ENCODE results near the gene INPP1. TPM values are rescaled to one million over a fixed set of nuclear protein-coding genes. Genes with fewer than 3 reads are reported as not detected.

INPP1 gene
- total RNA-seq, 1 experiment from 2014 or later = 4.0 TPM

DNA sequence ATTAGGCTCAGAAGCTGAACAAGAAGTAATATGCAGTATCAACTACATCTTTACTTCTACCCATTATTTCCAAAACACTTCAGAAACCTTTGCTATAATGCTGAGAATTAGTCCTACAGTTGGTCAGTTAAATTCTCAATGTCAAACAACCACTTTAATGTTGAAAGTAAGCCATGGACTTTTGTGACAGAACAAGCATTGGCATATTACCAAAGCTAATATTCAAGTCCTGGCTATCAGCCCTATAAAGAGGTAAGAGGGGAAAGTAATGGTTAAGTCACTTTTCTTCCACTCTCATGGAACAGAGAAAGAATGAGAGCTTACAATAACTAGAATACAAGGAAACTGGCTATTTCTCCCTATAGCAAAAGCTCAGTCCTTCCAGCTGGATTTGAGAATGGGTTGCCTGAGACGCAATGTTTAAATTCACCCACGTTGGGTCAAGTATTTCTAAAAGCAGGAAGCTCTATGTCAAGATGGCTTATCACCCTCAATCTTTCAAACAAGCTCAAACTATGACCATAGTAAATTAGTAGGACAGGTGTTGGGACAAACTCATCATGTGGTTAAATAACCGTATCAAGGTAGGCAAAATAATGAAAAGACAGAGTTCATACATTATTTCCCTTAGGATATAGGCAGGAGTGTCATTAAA is 33.3 kb downstream of the INPP1 start:
- ChIA-PET POLR2A (ENCODE audit: unreplicated experiment) (no interaction called here), CTCF (interaction anchor here (0.5 kb wide), 1 partner anchor 68 kb away, joined by 5 read pairs; no protein-coding TSS in a partner anchor)
- H3K9ac ChIP-seq (ENCODE audit: low read length) = no peak overlapping the region
- no peaks in the 10 kb centered on the region for H4K20me1 ChIP-seq (ENCODE audit: low read length)
- H3K9me3 ChIP-seq (ENCODE audit: low read length) = no peaks in the 10 kb centered on the region
- TF ChIP-seq EZH2 (IDR thresholded peaks at IDR 0.05; ENCODE audit: low read length, unreplicated experiment) (no peak), EZH2phosphoT487 (IDR thresholded peaks at IDR 0.05; ENCODE audit: borderline replicate concordance, low read length) (no peak)
- TF ChIP-seq, protein P1, sequence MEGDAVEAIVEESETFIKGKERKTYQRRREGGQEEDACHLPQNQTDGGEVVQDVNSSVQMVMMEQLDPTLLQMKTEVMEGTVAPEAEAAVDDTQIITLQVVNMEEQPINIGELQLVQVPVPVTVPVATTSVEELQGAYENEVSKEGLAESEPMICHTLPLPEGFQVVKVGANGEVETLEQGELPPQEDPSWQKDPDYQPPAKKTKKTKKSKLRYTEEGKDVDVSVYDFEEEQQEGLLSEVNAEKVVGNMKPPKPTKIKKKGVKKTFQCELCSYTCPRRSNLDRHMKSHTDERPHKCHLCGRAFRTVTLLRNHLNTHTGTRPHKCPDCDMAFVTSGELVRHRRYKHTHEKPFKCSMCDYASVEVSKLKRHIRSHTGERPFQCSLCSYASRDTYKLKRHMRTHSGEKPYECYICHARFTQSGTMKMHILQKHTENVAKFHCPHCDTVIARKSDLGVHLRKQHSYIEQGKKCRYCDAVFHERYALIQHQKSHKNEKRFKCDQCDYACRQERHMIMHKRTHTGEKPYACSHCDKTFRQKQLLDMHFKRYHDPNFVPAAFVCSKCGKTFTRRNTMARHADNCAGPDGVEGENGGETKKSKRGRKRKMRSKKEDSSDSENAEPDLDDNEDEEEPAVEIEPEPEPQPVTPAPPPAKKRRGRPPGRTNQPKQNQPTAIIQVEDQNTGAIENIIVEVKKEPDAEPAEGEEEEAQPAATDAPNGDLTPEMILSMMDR (conservative IDR thresholded peaks at IDR 0.05; ENCODE audit: low read depth, low read length) = no peak
- H2AFZ ChIP-seq (ENCODE audit: low read length) = no peak overlapping the region
- H3F3A ChIP-seq (ENCODE audit: low read length, unreplicated experiment) = no peaks in the 10 kb centered on the region
- peaks cover 16% of the 10 kb centered on the region for H3K4me1 ChIP-seq (ENCODE audit: insufficient read depth, low read length)
- ATAC-seq = no peak; the same call in 1 of the 2 replicates
- H3K4me2 ChIP-seq (ENCODE audit: low read length) = no peak overlapping the region
- no peaks in the 10 kb centered on the region for H3K27me3 ChIP-seq (ENCODE audit: low read length)
- H3K4me3 ChIP-seq (ENCODE audit: low read length) = no peak overlapping the region
- intact Hi-C loops (cut with micrococcal nuclease) = no loop called here
- DNase-seq = peak; percentile 40
- no peaks in the 10 kb centered on the region for H3K36me3 ChIP-seq (ENCODE audit: low read depth, low read length)
- no TSS peak for BruUV-seq (replicated peaks)
- H3K27ac ChIP-seq (ENCODE audit: low read length) = no peak overlapping the region
- no peaks in the 10 kb centered on the region for H3K79me2 ChIP-seq (ENCODE audit: low read length)
- no peaks in the 10 kb centered on the region for H3K9me2 ChIP-seq (replicated peaks; ENCODE audit: low read length)

DNA sequence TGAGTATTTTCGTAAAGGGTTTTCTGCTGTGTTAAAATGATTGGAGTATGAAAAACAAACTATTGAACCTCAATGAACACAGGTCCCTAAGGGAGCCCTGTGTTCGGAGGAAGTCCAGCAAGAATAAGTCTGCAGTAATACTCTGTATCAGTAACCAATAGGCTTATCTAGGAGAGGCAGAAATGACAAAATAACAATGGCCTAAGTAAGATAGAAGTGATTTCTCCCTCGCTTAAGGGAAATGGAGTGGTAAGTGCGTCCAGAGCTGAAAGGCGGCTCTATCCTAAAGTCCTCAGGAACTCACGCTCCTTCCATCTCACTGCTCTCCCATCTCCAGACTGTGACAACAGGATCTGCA is 35.5 kb downstream of the INPP1 start:
- H3K4me2 ChIP-seq (ENCODE audit: low read length) = no peak overlapping the region
- H3K9ac ChIP-seq (ENCODE audit: low read length) = no peak overlapping the region
- H3K4me3 ChIP-seq (ENCODE audit: low read length) = no peak overlapping the region
- TF ChIP-seq EZH2 (IDR thresholded peaks at IDR 0.05; ENCODE audit: low read length, unreplicated experiment) = no peak
- no peak for TF ChIP-seq EZH2phosphoT487 (IDR thresholded peaks at IDR 0.05; ENCODE audit: borderline replicate concordance, low read length)
- TF ChIP-seq, protein P1 (conservative IDR thresholded peaks at IDR 0.05; ENCODE audit: low read depth, low read length) = no peak
- no peaks in the 10 kb centered on the region for H3F3A ChIP-seq (ENCODE audit: low read length, unreplicated experiment)
- H3K4me1 ChIP-seq (ENCODE audit: insufficient read depth, low read length) = peaks cover 16% of the 10 kb centered on the region
- H3K9me2 ChIP-seq (replicated peaks; ENCODE audit: low read length) = no peaks in the 10 kb centered on the region
- no TSS peak for BruUV-seq (replicated peaks)
- no peaks in the 10 kb centered on the region for H3K36me3 ChIP-seq (ENCODE audit: low read depth, low read length)
- no peak for DNase-seq
- H3K27ac ChIP-seq (ENCODE audit: low read length) = no peak overlapping the region
- H3K79me2 ChIP-seq (ENCODE audit: low read length) = no peaks in the 10 kb centered on the region
- intact Hi-C loops (cut with micrococcal nuclease) = no loop called here
- no peak overlapping the region for H2AFZ ChIP-seq (ENCODE audit: low read length)
- ChIA-PET POLR2A (ENCODE audit: unreplicated experiment) (no interaction called here), CTCF (no interaction called here)
- no peaks in the 10 kb centered on the region for H3K9me3 ChIP-seq (ENCODE audit: low read length)
- H3K27me3 ChIP-seq (ENCODE audit: low read length) = no peaks in the 10 kb centered on the region
- H4K20me1 ChIP-seq (ENCODE audit: low read length) = no peaks in the 10 kb centered on the region
- no peak for ATAC-seq

DNA sequence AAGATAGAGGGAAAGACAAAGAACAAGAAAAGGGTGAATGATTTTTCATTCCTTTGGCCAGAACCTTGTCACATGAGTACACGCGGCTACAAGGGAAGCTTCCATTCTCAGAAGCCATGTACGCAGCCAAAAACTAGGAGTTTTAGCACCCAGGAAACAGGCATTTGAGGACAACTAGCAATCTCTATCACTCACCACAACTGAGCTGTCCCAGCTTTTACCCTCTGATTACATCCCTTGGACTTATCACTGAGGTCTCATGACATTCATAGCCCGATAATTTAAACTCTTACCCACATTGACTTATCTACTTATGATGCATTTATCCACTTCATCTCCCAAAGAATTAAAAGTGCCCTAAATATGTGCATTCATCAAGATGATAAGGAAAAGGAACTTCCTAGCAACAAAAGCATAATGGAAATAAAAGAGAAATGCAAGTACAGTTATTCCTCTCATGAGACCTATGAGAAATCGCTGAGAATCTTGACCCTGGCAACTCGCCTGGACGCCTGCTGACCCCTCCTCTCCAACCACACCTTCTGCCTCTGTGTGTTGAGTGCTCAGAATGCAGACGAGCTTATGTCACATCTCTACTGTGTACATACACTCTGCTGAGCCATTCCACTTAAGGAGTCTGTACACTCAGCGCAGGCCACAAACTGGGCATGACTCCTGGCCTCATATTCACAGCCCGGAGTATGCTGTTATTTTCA is 36.0 kb downstream of the INPP1 start:
- H3K27ac ChIP-seq (ENCODE audit: low read length) = no peak overlapping the region
- peak; percentile 79 for DNase-seq
- H3K4me1 ChIP-seq (ENCODE audit: insufficient read depth, low read length) = peaks cover 16% of the 10 kb centered on the region
- H3K27me3 ChIP-seq (ENCODE audit: low read length) = no peaks in the 10 kb centered on the region
- no peaks in the 10 kb centered on the region for H3K9me2 ChIP-seq (replicated peaks; ENCODE audit: low read length)
- H3K9ac ChIP-seq (ENCODE audit: low read length) = no peak overlapping the region
- H3K36me3 ChIP-seq (ENCODE audit: low read depth, low read length) = no peaks in the 10 kb centered on the region
- intact Hi-C loops (cut with micrococcal nuclease) = no loop called here
- TF ChIP-seq EZH2phosphoT487 (IDR thresholded peaks at IDR 0.05; ENCODE audit: borderline replicate concordance, low read length) = no peak
- H2AFZ ChIP-seq (ENCODE audit: low read length) = peak overlapping the region; percentile 16; the same call in 1 of the 2 replicates
- no peaks in the 10 kb centered on the region for H3K9me3 ChIP-seq (ENCODE audit: low read length)
- no peaks in the 10 kb centered on the region for H4K20me1 ChIP-seq (ENCODE audit: low read length)
- H3K4me3 ChIP-seq (ENCODE audit: low read length) = no peak overlapping the region
- H3F3A ChIP-seq (ENCODE audit: low read length, unreplicated experiment) = no peaks in the 10 kb centered on the region
- POLR2A ChIA-PET (ENCODE audit: unreplicated experiment) = no interaction called here
- H3K4me2 ChIP-seq (ENCODE audit: low read length) = peak overlapping the region; percentile 14; the same call in 1 of the 2 replicates
- ATAC-seq = peak; percentile 99
- H3K79me2 ChIP-seq (ENCODE audit: low read length) = no peaks in the 10 kb centered on the region
- BruUV-seq (replicated peaks) = no TSS peak
- CTCF ChIA-PET = interaction anchor here (0.6 to 1.0 kb wide), 2 partner anchors 35 to 50 kb away, joined by 3 read pairs; no protein-coding TSS in a partner anchor

Data from PC-3 (cell line).